ENCODE results near the gene CFAP100. TPM values are rescaled to one million over a fixed set of nuclear protein-coding genes. Genes with fewer than 3 reads are reported as not detected.

The CFAP100 gene
- total RNA-seq, 1 experiment from 2014 or later: not detected

DNA sequence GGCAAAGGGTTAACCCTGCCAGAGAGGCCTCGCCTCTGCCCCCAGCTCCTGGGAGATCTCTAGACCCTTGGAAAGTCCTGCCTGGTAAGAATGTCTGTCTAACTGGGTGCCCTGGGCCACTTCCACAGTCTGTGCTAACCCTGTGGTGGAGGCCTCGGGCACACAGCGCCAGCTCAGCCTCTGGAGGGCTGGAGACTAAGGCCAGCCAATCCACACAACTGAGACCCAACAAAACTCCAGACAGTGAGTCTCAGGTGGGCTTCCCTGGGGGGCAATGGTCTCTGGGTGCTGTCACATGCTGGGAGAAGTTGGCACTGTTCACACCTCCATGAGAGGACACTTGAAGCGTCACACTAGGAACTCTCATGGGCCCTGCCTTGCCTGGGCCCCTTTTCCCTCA lies 61.5 kb downstream of the CFAP100 start:
- Histone ChIP-seq H3K4me1 (replicated peaks; ENCODE audit: insufficient read depth) (no peaks in the 10 kb centered on the region), H3K9me3 (ENCODE audit: insufficient read depth, low read depth) (no peaks in the 10 kb centered on the region), H4K20me1 (ENCODE audit: insufficient read depth) (peaks cover 49% of the 10 kb centered on the region), H3K79me2 (ENCODE audit: low read depth) (0 out of 2 replicates have a peak, but pooled peaks cover 3% of the 10 kb centered on the region), H3K9me2 (ENCODE audit: insufficient read depth) (no peaks in the 10 kb centered on the region), H3K27ac (no peak overlapping the region), H3K27me3 (ENCODE audit: insufficient read depth, low read depth) (no peaks in the 10 kb centered on the region), H3K36me3 (ENCODE audit: low read depth) (peaks cover 17% of the 10 kb centered on the region), H3F3A (ENCODE audit: insufficient read depth, low read depth) (no peaks in the 10 kb centered on the region; the same call in 1 of the 2 replicates), H3K4me3 (no peak overlapping the region), H3K4me2 (no peak overlapping the region), H2AFZ (no peak overlapping the region)
- POLR2A ChIA-PET (ENCODE audit: unreplicated experiment): no interaction called here
- intact Hi-C loops (cut with micrococcal nuclease; ENCODE audit: unreplicated experiment): no loop called here
- no peak for DNase-seq
- CTCF ChIA-PET: interaction anchor here (1.0 kb wide), 1 partner anchor 16 kb away, joined by 3 read pairs; no protein-coding TSS in a partner anchor
- TF ChIP-seq, protein P1, sequence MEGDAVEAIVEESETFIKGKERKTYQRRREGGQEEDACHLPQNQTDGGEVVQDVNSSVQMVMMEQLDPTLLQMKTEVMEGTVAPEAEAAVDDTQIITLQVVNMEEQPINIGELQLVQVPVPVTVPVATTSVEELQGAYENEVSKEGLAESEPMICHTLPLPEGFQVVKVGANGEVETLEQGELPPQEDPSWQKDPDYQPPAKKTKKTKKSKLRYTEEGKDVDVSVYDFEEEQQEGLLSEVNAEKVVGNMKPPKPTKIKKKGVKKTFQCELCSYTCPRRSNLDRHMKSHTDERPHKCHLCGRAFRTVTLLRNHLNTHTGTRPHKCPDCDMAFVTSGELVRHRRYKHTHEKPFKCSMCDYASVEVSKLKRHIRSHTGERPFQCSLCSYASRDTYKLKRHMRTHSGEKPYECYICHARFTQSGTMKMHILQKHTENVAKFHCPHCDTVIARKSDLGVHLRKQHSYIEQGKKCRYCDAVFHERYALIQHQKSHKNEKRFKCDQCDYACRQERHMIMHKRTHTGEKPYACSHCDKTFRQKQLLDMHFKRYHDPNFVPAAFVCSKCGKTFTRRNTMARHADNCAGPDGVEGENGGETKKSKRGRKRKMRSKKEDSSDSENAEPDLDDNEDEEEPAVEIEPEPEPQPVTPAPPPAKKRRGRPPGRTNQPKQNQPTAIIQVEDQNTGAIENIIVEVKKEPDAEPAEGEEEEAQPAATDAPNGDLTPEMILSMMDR (conservative IDR thresholded peaks at IDR 0.05): no peak
- TF ChIP-seq EZH2 (IDR thresholded peaks at IDR 0.05; ENCODE audit: low read depth): no peak
- no TSS peak for BruUV-seq (replicated peaks)

DNA sequence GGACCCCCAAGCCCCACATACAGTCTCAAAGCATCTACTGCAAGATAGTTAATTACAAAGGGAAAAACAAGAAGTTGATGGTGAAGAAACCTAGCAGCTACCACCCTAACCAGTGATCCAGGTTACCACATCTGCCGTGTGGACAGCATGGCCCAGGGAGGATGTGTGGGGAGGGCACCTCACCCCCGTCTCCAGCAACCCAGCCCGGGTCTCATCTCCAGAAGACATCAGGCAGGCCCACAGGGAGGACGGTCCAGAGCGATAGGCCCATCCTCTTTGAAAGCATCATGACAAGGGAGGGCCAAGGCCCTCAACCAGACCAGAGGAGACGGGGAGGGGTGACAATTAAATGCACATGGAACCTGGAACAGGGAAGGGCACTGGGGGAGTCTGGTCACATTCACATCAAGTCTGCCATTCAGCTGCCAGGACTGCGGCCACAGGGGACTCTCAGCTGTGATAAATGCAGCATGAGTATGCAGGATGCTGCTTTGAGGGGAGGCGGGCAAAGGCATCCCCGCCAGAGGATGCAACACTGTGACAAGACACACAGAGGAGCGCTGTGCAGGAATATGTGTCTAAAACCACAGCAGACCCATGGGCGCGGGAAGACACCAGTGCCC lies 62.2 kb downstream of the CFAP100 start:
- no peak overlapping the region for H2AFZ ChIP-seq
- no peaks in the 10 kb centered on the region for H3K9me3 ChIP-seq (ENCODE audit: insufficient read depth, low read depth)
- no peak overlapping the region for H3K27ac ChIP-seq
- no peak overlapping the region for H3K4me2 ChIP-seq
- H3K4me1 ChIP-seq (replicated peaks; ENCODE audit: insufficient read depth): no peaks in the 10 kb centered on the region
- no peaks in the 10 kb centered on the region; the same call in 1 of the 2 replicates for H3F3A ChIP-seq (ENCODE audit: insufficient read depth, low read depth)
- H3K36me3 ChIP-seq (ENCODE audit: low read depth): peaks cover 23% of the 10 kb centered on the region
- H4K20me1 ChIP-seq (ENCODE audit: insufficient read depth): peaks cover 51% of the 10 kb centered on the region
- ChIA-PET CTCF (interaction anchor here (1.0 kb wide), 1 partner anchor 16 kb away, joined by 3 read pairs; no protein-coding TSS in a partner anchor), POLR2A (ENCODE audit: unreplicated experiment) (no interaction called here)
- BruUV-seq (replicated peaks): no TSS peak
- no peak overlapping the region for H3K4me3 ChIP-seq
- DNase-seq: no peak
- 0 out of 2 replicates have a peak, but pooled peaks cover 3% of the 10 kb centered on the region for H3K79me2 ChIP-seq (ENCODE audit: low read depth)
- no peak for TF ChIP-seq EZH2 (IDR thresholded peaks at IDR 0.05; ENCODE audit: low read depth)
- TF ChIP-seq, protein P1 (conservative IDR thresholded peaks at IDR 0.05): no peak
- no peaks in the 10 kb centered on the region for H3K27me3 ChIP-seq (ENCODE audit: insufficient read depth, low read depth)
- intact Hi-C loops (cut with micrococcal nuclease; ENCODE audit: unreplicated experiment): no loop called here
- H3K9me2 ChIP-seq (ENCODE audit: insufficient read depth): no peaks in the 10 kb centered on the region

DNA sequence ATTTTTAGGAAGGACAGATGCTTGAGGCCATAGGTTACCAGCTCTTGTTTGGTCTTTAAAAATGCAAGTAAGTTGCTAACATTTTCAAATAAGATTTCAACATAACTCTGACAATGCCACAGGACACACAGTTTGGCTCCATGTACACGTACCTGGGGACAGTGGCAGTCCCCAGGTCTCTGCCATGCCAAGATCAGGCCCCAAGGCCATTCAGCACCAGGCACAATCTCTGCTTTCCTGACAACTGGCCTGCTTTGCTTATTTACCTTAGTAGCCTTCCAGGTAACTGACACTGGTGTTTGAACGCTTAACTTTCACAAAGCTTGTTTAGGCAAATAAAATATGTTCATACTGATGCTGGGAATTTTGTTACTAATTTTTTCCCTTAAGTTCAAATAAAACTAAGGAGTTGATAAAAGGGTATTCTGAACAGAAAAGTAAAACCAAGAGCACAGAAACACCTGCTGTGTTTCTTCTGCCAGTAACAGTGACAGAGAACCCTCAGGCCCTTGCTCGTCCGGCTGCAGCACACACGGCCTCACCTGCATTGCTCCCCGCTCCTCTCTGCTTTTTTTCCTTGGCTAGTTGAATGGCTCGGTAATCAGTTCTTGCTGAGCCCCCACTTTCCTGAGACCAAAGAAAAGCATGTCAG lies 64.5 kb downstream of the CFAP100 start:
- CTCF ChIA-PET: interaction anchor here (0.6 kb wide), 1 partner anchor 502 kb away, joined by 4 read pairs; no protein-coding TSS in a partner anchor
- no peak for DNase-seq
- Histone ChIP-seq H4K20me1 (ENCODE audit: insufficient read depth) (peaks cover 49% of the 10 kb centered on the region), H3K36me3 (ENCODE audit: low read depth) (peaks cover 25% of the 10 kb centered on the region), H3K27ac (no peak overlapping the region), H3K79me2 (ENCODE audit: low read depth) (0 out of 2 replicates have a peak, but pooled peaks cover 3% of the 10 kb centered on the region), H3K4me3 (no peak overlapping the region), H3K4me2 (no peak overlapping the region), H3K4me1 (replicated peaks; ENCODE audit: insufficient read depth) (no peaks in the 10 kb centered on the region), H2AFZ (no peak overlapping the region), H3K9me2 (ENCODE audit: insufficient read depth) (no peaks in the 10 kb centered on the region), H3F3A (ENCODE audit: insufficient read depth, low read depth) (no peaks in the 10 kb centered on the region; the same call in 1 of the 2 replicates), H3K27me3 (ENCODE audit: insufficient read depth, low read depth) (no peaks in the 10 kb centered on the region), H3K9me3 (ENCODE audit: insufficient read depth, low read depth) (no peaks in the 10 kb centered on the region)
- intact Hi-C loops (cut with micrococcal nuclease; ENCODE audit: unreplicated experiment): no loop called here
- POLR2A ChIA-PET (ENCODE audit: unreplicated experiment): no interaction called here
- BruUV-seq (replicated peaks): no TSS peak
- TF ChIP-seq EZH2 (IDR thresholded peaks at IDR 0.05; ENCODE audit: low read depth): no peak
- TF ChIP-seq, protein P1 (conservative IDR thresholded peaks at IDR 0.05): no peak

All from PC-9 (cell line).